HG02852 (cell line): Measurements from ENCODE around the gene KIF4A.
A peak's percentile ranks its signal among the peaks of the same experiment; 100 is the strongest.
"Not testable (repeated sequence)": the region's sequence is repeated elsewhere in the genome, so short reads cannot be mapped to it uniquely, and the experiment has no call there.

Experiments
- ATAC-seq: cut with Tn5 transposase; IDR thresholded peaks from one replicate; pipeline ENCODE4 v1.9.1; 2021; ENCODE audit warnings: mild to moderate bottlenecking, moderate library complexity; ENCODE audit not compliant: unreplicated experiment

Gene KIF4A

GRCh38 chrX:70386235-70386634 is 96.3 kb downstream of the KIF4A start:
- no peak for ATAC-seq

GRCh38 chrX:70398899-70399298 is 109.0 kb downstream of the KIF4A start:
- ATAC-seq, result no peak

GRCh38 chrX:70400181-70400580 is 110.3 kb downstream of the KIF4A start:
- not testable (repeated sequence) for ATAC-seq

GRCh38 chrX:70402721-70403120 is 112.8 kb downstream of the KIF4A start:
- ATAC-seq, result no peak

- ATAC-seq, result no peak
Observed at GRCh38 chrX:70405003-70405402, 115.1 kb downstream of the KIF4A start.

- ATAC-seq, result no peak
Observed at GRCh38 chrX:70410921-70411320, 121.0 kb downstream of the KIF4A start.

- ATAC-seq, result no peak
Observed at GRCh38 chrX:70411475-70411874, 121.6 kb downstream of the KIF4A start.

- no peak for ATAC-seq
Observed at GRCh38 chrX:70421618-70422017, 131.7 kb downstream of the KIF4A start.

- ATAC-seq, result no peak
Observed at GRCh38 chrX:70422851-70423341, 133.0 kb downstream of the KIF4A start, which contains the start of gene GDPD2. Gene GDPD2 (plus strand): TSS chrX:70423314. CDS start chrX:70424985, 1,671 bp downstream.

GRCh38 chrX:70423936-70424675 is 134.2 kb downstream of the KIF4A start:
- ATAC-seq, result no peak

GRCh38 chrX:70424801-70425200 is 134.9 kb downstream of the KIF4A start:
- ATAC-seq, result no peak

GRCh38 chrX:70426286-70427278 is 136.7 kb downstream of the KIF4A start:
- no peak for ATAC-seq

GRCh38 chrX:70427365-70427764 is 137.5 kb downstream of the KIF4A start:
- ATAC-seq, result no peak

GRCh38 chrX:70429759-70430158 is 139.9 kb downstream of the KIF4A start:
- ATAC-seq, result no peak

GRCh38 chrX:70432936-70433847 is 143.3 kb downstream of the KIF4A start:
- no peak for ATAC-seq

- ATAC-seq, result peak; percentile 54
Observed at GRCh38 chrX:70433848-70434351, 144.0 kb downstream of the KIF4A start.

GRCh38 chrX:70434352-70434866 is 144.5 kb downstream of the KIF4A start:
- ATAC-seq, result peak; percentile 64

GRCh38 chrX:70434914-70435586 is 145.1 kb downstream of the KIF4A start:
- no peak for ATAC-seq

- no peak for ATAC-seq
Observed at GRCh38 chrX:70436343-70436742, 146.4 kb downstream of the KIF4A start.
